Osteoblast (primary cell): ENCODE measurements around the gene ADAMTS4. TPM values are rescaled to one million over a fixed set of nuclear protein-coding genes. Genes with fewer than 3 reads are reported as not detected.
A peak's percentile ranks its signal among the peaks of the same experiment; 100 is the strongest.

Experiments
- DNase-seq: peaks from one replicate; pipeline ENCODE4 v3.0.0; 2011; ENCODE audit warnings: low spot score, mixed read lengths; ENCODE audit not compliant: insufficient read length; ENCODE audit errors: missing footprints
- H2AFZ ChIP-seq: 2 replicates; pipeline ENCODE4 v1.6.0; 2011; ENCODE audit warnings: mild to moderate bottlenecking, low read length
- H3K27ac ChIP-seq: 2 replicates; pipeline ENCODE4 v1.5.1; 2011; ENCODE audit warnings: mild to moderate bottlenecking, low read depth, low read length, moderate library complexity
- H3K27me3 ChIP-seq: 2 replicates; pipeline ENCODE4 v1.6.0; 2012; ENCODE audit warnings: mild to moderate bottlenecking, control low read depth, inconsistent platforms, low read length, moderate library complexity; ENCODE audit not compliant: insufficient read depth
- H3K36me3 ChIP-seq: 2 replicates; pipeline ENCODE4 v1.5.1; 2011; ENCODE audit warnings: mild to moderate bottlenecking, low read length, control low read depth, moderate library complexity; ENCODE audit not compliant: insufficient read depth
- H3K4me1 ChIP-seq: 2 replicates; pipeline ENCODE4 v1.5.1; 2011; ENCODE audit warnings: mild to moderate bottlenecking, low read length, control low read depth, moderate library complexity; ENCODE audit not compliant: insufficient read depth
- H3K4me2 ChIP-seq: 2 replicates; pipeline ENCODE4 v1.6.0; 2011; ENCODE audit warnings: mild to moderate bottlenecking, low read length; ENCODE audit not compliant: insufficient read depth
- H3K4me3 ChIP-seq: fragments of 200-600 bp; sonication (generic); 3 replicates; pipeline ENCODE4 v1.5.1; 2012; ENCODE audit warnings: mild to moderate bottlenecking, low read length, inconsistent platforms; ENCODE audit not compliant: insufficient read depth
- H3K79me2 ChIP-seq: 2 replicates; pipeline ENCODE4 v1.6.0; 2012; ENCODE audit warnings: mild to moderate bottlenecking, low read length, control low read depth, inconsistent platforms; ENCODE audit not compliant: insufficient read depth
- H3K9me3 ChIP-seq: 2 replicates; pipeline ENCODE4 v1.5.1; 2011; ENCODE audit warnings: low read depth, low read length, control low read depth
- H4K20me1 ChIP-seq: 2 replicates; pipeline ENCODE4 v1.6.0; 2012; ENCODE audit warnings: mild to moderate bottlenecking, low read length, control low read depth; ENCODE audit not compliant: insufficient read depth
- CTCF ChIP-seq: IDR thresholded peaks from 2 replicates; pipeline ENCODE4 v1.5.1; 2011; ENCODE audit warnings: mild to moderate bottlenecking, low read depth, low read length, moderate library complexity; ENCODE audit errors: extremely low read depth
- total RNA-seq: library from RNA; depleted of rRNA; stranded (reverse); fragments of >200 nt; gene quantifications from 2 replicates; pipeline ENCODE4 v1.2.3, GENCODE V29; 2012

ADAMTS4 gene
- total RNA-seq, 1 donor: 1.4 TPM

GRCh38 chr1:161160671-161161145 is 38.1 kb downstream of the ADAMTS4 start:
- no peaks in the 10 kb centered on the region for H4K20me1 ChIP-seq
- H2AFZ ChIP-seq: no peak overlapping the region
- H3K36me3 ChIP-seq: peaks cover 48% of the 10 kb centered on the region
- H3K27ac ChIP-seq: no peak overlapping the region
- no peak for TF ChIP-seq CTCF
- no peaks in the 10 kb centered on the region for H3K9me3 ChIP-seq
- peak overlapping the region; percentile 90 for H3K4me2 ChIP-seq
- peaks cover 20% of the 10 kb centered on the region for H3K4me1 ChIP-seq
- peaks cover 22% of the 10 kb centered on the region for H3K79me2 ChIP-seq
- no peak overlapping the region for H3K4me3 ChIP-seq
- H3K27me3 ChIP-seq: no peaks in the 10 kb centered on the region
- DNase-seq: peak; percentile 15

DNA sequence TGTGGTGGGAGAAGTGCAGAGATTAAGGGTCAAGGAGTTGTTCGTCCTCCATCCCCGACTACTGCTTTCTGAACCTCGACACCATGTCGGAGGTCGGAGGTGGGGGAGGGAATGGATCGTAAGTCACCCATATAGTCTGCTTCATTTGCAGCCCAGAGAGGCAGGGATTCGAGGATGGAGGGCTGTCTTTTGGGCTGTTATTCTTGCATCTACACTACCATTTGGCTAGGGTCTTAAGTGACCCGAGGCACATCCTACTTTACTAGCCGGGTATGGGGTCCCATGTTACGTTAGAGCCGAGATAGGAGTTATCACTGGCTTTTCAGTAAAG is 39.0 kb downstream of the ADAMTS4 start:
- peak overlapping the region; percentile 93 for H3K27ac ChIP-seq
- no peaks in the 10 kb centered on the region for H3K27me3 ChIP-seq
- peak overlapping the region; percentile 91 for H3K4me3 ChIP-seq
- H3K4me1 ChIP-seq: peaks cover 15% of the 10 kb centered on the region
- peaks cover 45% of the 10 kb centered on the region for H3K36me3 ChIP-seq
- H3K4me2 ChIP-seq: peak overlapping the region; percentile 90
- no peak for TF ChIP-seq CTCF
- no peak for DNase-seq
- peaks cover 29% of the 10 kb centered on the region for H3K79me2 ChIP-seq
- H4K20me1 ChIP-seq: no peaks in the 10 kb centered on the region
- peak overlapping the region; percentile 80 for H2AFZ ChIP-seq
- H3K9me3 ChIP-seq: no peaks in the 10 kb centered on the region

DNA sequence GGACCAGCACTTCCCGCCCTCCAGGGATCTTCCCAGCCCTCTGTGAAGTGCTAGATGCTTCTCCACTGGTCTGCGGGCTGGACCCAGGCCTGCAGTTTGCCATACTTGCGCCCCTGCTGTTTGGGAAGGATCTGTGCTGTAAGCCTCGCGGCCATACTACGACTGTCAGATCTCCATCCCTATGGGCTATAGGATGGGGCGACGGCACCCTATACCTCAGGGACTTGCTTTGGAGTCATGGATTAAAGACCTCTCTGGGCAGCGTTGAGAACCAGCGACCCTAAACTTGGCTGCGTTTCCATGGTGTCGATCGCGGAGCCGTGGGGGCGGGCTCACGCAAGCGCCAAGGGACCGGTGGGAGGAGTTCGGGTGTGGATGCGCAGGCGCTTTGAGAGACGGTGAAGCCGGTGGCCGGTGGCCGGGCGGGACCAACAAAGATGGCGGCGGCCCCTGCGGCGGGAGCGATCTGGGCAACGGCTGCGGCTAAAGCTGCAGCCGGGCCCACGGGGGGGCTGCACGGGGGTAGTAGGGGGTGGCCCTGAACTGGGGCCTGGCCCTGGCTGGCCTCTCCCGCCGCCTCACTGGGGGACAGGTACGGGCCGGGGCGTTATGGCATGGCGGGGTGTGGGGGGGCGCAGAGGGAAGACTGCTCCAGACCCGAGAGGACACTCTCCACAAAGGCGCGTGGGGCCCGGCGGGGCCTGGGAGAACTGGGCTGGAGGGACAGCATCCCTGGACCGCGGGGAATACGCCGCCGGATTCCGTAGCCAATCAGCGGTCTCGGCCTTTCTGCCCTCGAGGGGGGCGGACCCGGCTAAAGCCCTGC is 39.6 kb downstream of the ADAMTS4 start, which contains the start of gene USP21:
USP21 (plus strand) TSS at position 414 of the 826 bp plus-strand sequence. CDS start 1,141 bp downstream, outside the sequence.
- DNase-seq: peak; percentile 99
- H3K9me3 ChIP-seq: no peaks in the 10 kb centered on the region
- H2AFZ ChIP-seq: peak within 1 kb of the TSS; percentile 99
- H3K27me3 ChIP-seq: no peaks in the 10 kb centered on the region
- H3K4me1 ChIP-seq: peaks cover 18% of the 10 kb centered on the region
- H3K27ac ChIP-seq: peak within 1 kb of the TSS; percentile 93
- peak; percentile 50 for TF ChIP-seq CTCF
- peak within 1 kb of the TSS; percentile 90 for H3K4me2 ChIP-seq
- peaks cover 39% of the 10 kb centered on the region for H3K36me3 ChIP-seq
- peaks cover 34% of the 10 kb centered on the region for H3K79me2 ChIP-seq
- H3K4me3 ChIP-seq: peak within 1 kb of the TSS; percentile 91
- no peaks in the 10 kb centered on the region for H4K20me1 ChIP-seq

- Histone ChIP-seq H3K4me3 (peak overlapping the region; percentile 91), H3K36me3 (peaks cover 31% of the 10 kb centered on the region), H4K20me1 (no peaks in the 10 kb centered on the region), H3K4me1 (peaks cover 18% of the 10 kb centered on the region), H3K79me2 (peaks cover 37% of the 10 kb centered on the region), H3K27ac (peak overlapping the region; percentile 93), H2AFZ (peak overlapping the region; percentile 99), H3K4me2 (peak overlapping the region; percentile 90), H3K27me3 (no peaks in the 10 kb centered on the region), H3K9me3 (no peaks in the 10 kb centered on the region)
- DNase-seq: no peak
- TF ChIP-seq CTCF: no peak
Measured at GRCh38 chr1:161158316-161159010, 40.4 kb downstream of the ADAMTS4 start.
